Right kidney (tissue), 1 donor: Measurements from ENCODE around the gene LEAP2.
"Not testable (repeated sequence)": the region's sequence is repeated elsewhere in the genome, so short reads cannot be mapped to it uniquely, and the experiment has no call there.

ENCODE experiments used
- DNase-seq: peaks from one replicate; pipeline ENCODE4 v3.0.0-alpha.2; 2016

The LEAP2 gene

DNA sequence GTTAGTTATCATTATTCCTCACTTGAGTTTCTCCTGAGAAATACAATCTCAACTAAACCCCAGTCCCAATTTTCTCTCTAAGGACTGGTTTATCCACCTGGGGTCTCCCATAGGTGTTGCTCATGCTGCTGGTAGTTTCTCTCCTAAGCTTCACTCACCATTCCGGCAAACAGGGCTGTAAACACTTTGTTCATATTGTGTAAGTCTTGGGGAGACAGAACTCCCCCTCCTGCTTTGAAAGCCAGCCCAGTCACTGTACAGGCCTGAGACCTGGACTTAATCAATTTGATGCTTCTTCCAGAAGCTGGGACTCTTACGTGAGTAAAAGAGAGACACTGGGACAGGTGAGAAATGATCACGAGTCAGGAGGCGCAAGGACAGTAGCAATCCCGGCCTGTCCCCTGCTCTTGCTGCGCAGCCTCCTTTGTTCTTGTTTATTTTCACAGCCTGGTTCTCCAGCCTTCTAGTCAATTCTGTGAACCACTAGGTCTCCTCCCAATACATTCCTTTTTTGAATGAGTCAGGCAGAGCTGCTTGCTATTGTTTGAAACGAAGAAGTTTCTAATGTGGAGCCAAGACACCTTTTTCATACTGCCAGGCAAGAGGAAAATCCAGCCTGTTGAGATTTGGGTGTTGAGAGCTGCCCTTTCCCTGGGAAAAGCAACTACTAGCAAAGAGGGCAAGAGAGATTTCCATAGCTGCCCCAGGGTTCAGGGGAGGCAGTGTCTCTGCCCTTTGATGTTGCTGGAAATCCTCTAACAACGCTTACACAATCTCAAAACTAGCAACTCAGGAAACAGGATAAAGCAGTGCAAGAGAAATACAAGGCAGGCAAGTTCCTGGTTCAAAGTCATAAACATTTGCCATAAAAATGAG is 33.8 kb upstream of the LEAP2 start:
- DNase-seq = peak; percentile 40

GRCh38 chr5:132840313-132840712 is 33.2 kb upstream of the LEAP2 start:
- no peak for DNase-seq

DNA sequence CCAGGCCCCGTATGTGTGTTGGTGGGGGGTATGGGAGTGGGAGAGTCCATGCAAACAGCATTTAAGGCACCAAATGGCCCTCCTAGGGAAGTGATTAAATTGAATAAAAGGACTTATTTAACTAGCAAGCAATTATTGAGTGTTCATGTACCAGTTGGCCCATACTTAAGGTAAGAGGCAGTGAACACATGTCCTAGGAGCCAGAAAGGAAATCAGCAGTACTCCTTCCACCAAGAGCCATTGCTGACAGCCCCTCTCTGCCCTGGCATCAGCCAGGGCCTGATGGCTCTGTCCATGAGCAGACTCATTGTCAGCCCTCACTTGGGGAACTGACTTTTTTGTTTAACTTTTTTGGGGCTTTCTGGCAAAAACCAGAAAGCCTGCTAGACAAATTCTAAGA is 32.6 kb upstream of the LEAP2 start:
- no peak for DNase-seq

GRCh38 chr5:132841305-132841704 is 32.2 kb upstream of the LEAP2 start:
- no peak for DNase-seq

DNA sequence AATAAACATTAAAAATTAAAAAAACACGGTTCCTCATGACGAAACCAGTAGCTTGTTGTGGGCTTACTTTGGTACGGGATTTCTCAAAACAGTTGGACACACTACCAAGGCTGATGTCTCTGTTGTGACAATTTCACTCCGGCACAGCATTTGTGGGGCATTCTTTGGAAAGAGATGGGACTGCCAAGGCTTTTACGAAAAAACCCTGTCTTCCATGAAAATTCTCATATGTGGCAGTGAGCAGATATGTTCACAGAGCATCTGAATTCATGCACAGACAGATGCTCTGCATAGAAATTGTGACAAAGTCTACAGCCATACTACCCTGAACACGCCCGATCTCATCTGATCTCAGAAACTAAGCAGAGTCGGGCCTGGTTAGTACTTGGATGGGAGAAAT is 25.2 kb upstream of the LEAP2 start:
- DNase-seq = no peak

DNA sequence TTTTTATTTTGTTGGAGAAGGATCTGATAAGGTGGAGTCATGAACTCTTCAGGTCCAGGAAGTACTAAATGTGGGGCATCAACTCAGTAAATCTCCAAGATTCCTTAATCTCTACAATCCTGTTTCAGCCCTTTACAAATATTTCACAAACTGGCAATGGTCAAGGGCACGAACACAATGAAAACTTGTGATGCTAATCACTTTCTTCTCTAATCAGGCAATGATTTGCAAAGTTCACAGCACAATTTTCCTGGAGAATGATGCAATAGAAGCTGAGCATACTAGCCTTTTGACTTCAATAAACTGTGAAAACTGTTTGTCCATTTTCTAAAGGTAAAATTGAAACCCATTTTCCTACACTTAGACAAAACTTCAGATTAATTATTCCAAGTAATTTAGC is 24.1 kb upstream of the LEAP2 start:
- DNase-seq = no peak

DNA sequence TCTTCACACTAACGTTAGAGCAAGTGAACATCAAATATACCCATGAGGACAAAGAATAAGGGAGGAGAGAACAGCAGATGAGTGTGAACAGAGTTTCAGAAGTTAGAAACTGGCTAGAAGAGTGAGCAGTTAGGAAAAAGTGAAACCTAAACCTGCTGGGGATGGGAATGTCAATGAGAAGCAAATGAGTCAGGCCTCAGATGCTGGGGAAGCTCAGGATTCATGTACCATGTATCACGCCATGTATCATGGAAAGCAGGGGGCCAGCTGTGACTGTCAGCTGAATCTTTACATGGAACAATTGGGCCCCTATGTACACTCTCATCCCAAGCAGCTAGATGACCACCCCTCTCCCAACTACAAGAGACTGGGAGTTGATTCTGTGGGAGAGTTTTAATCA is 23.4 kb upstream of the LEAP2 start:
- no peak for DNase-seq

DNA sequence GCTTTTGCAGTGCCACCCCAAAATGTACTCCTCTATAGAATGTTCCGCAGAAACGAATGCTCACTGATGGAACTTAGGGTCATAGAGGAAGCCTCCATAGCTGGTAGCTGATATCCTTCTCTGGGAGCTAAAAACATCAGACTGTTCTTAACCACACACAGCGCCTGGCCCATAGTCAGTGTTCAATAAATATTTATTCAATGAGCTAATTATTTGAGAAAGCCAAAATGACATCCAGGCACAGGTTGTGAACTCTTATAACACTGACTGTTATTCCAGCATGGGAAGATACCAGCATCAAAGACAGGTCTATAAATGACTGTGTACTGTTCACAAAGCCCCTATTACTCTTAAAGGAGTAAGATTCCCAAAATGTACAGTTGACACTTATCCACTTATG is 20.1 kb upstream of the LEAP2 start:
- DNase-seq = no peak

GRCh38 chr5:132853790-132854189 is 19.7 kb upstream of the LEAP2 start:
- no peak for DNase-seq

GRCh38 chr5:132854301-132854700 is 19.2 kb upstream of the LEAP2 start:
- DNase-seq = no peak

GRCh38 chr5:132854992-132855391 is 18.5 kb upstream of the LEAP2 start:
- DNase-seq = not testable (repeated sequence)

DNA sequence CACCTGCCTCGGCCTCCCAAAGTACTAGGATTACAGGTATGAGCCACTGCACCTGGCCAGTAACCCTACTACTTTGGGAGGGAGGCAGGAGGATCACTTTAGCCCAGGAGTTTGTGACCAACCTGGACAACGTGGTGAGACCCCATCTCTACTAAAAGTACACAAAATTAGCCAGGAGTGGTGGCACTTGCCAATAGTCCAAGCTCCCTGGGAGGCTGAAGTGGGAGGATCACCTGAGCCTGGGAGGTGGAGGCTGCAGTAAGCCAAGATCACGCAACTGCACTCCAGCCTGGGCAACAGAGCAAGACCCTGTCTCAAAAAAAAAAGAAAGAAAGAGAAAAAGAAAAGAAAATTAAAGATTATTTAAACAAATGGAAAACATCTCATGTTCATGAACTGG is 17.5 kb upstream of the LEAP2 start:
- DNase-seq = no peak

DNA sequence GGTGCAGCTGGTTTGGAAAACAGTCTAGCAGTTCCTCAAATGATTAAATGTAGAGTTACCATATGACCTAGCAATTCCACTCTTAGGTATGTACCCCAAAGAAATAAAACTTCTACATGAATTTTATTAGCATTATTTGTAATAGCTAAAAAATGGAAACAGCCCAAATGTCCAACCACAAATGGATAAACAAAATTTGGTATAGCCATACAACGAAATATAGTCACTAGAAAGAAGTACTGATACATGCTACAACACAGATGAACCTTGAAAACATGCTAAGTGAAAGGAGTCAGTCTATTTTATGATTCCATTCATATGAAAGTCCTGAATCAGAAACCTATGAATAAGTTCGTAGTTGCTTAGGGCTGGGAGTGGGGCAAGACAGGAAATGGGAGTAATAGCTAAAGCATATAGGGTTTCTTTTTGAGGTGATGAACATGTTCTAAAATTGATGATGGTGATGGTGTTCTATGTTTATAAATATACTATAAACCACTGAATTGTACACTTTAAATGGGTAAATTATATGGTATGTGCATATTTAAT is 13.5 kb upstream of the LEAP2 start:
- DNase-seq = no peak

- DNase-seq = no peak
Measured at GRCh38 chr5:132860742-132861141, 12.7 kb upstream of the LEAP2 start.

DNA sequence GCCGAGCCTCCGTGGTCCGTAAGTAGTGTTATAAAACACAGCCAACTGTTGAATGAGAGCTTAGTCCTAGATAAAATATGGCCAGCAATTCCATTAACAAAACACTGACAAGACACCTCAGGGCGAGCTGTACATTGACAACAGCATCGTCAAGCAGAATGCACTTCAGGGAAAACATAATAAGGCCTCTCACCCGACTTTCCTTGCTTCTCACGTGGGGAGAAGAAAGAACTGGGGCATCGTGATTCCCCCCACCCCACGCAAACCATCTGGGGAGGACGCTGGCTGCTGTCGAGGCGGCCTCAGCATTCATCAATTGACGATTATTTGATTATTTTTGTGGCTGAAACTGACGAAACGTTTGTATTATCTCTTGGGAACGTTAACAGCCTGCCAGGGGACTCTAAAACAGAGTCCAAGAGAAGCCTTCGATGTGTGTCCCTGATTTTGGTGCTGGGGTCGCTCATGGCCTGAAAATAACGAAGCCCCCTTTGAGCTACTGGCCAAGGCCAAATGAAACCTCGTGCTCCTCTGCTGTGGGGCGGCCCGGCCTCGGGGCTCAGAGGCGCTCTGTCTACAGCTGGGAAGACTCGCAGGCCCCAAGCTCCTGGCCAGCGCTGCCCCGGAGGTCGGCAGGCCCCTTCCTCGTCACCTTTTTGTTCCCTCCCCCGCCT is 7.7 kb upstream of the LEAP2 start:
- DNase-seq = no peak

- DNase-seq = peak; percentile 96
Measured at GRCh38 chr5:132866342-132867045, 7.0 kb upstream of the LEAP2 start, which contains the start of the genes GDF9 and UQCRQ. TSS of gene GDF9 (minus strand) at chr5:132866469. CDS start at chr5:132864533, 1,936 bp downstream. TSS of gene UQCRQ (plus strand) at chr5:132866642. CDS start at chr5:132866882, 240 bp downstream.

DNA sequence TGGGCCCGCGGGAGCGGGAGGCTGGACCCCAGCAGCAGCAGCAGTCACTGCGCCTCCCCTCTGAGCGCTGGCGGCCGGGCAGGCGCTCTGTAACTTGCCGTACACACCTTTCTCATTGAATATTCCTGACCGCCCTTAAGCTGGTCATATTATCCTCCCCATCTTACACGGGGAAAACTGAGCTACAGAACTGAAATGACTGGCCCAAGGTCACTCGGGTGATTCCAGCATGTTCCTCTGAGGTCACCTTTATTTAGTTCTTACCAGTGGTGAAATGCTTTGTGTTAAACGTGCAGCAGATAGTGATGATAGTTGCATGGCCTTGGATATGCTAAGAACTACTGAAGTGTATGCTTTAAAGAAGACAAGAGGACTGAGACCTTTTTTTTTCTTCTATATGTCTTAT is 6.4 kb upstream of the LEAP2 start:
- DNase-seq = no peak

- no peak for DNase-seq
Measured at GRCh38 chr5:132868754-132869153, 4.7 kb upstream of the LEAP2 start.

- no peak for DNase-seq
Measured at GRCh38 chr5:132870801-132871200, 2.7 kb upstream of the LEAP2 start.

- no peak for DNase-seq
Measured at GRCh38 chr5:132871459-132872284, 1.8 kb upstream of the LEAP2 start.

- no peak for DNase-seq
Measured at GRCh38 chr5:132872788-132873118, 715 bp upstream of the LEAP2 start.

GRCh38 chr5:132873930-132874271 is 433 bp downstream of the LEAP2 start:
- DNase-seq = no peak
